Osteoblast (primary cell): ENCODE measurements around the gene GP9. TPM values are rescaled to one million over a fixed set of nuclear protein-coding genes. Genes with fewer than 3 reads are reported as not detected.

Experiments
- DNase-seq: peaks from one replicate; pipeline ENCODE4 v3.0.0; 2011; ENCODE audit warnings: low spot score, mixed read lengths; ENCODE audit not compliant: insufficient read length; ENCODE audit errors: missing footprints
- H2AFZ ChIP-seq: 2 replicates; pipeline ENCODE4 v1.6.0; 2011; ENCODE audit warnings: mild to moderate bottlenecking, low read length
- H3K27ac ChIP-seq: 2 replicates; pipeline ENCODE4 v1.5.1; 2011; ENCODE audit warnings: mild to moderate bottlenecking, low read depth, low read length, moderate library complexity
- H3K27me3 ChIP-seq: 2 replicates; pipeline ENCODE4 v1.6.0; 2012; ENCODE audit warnings: mild to moderate bottlenecking, control low read depth, inconsistent platforms, low read length, moderate library complexity; ENCODE audit not compliant: insufficient read depth
- H3K36me3 ChIP-seq: 2 replicates; pipeline ENCODE4 v1.5.1; 2011; ENCODE audit warnings: mild to moderate bottlenecking, low read length, control low read depth, moderate library complexity; ENCODE audit not compliant: insufficient read depth
- H3K4me1 ChIP-seq: 2 replicates; pipeline ENCODE4 v1.5.1; 2011; ENCODE audit warnings: mild to moderate bottlenecking, low read length, control low read depth, moderate library complexity; ENCODE audit not compliant: insufficient read depth
- H3K4me2 ChIP-seq: 2 replicates; pipeline ENCODE4 v1.6.0; 2011; ENCODE audit warnings: mild to moderate bottlenecking, low read length; ENCODE audit not compliant: insufficient read depth
- H3K4me3 ChIP-seq: fragments of 200-600 bp; sonication (generic); 3 replicates; pipeline ENCODE4 v1.5.1; 2012; ENCODE audit warnings: mild to moderate bottlenecking, low read length, inconsistent platforms; ENCODE audit not compliant: insufficient read depth
- H3K79me2 ChIP-seq: 2 replicates; pipeline ENCODE4 v1.6.0; 2012; ENCODE audit warnings: mild to moderate bottlenecking, low read length, control low read depth, inconsistent platforms; ENCODE audit not compliant: insufficient read depth
- H3K9me3 ChIP-seq: 2 replicates; pipeline ENCODE4 v1.5.1; 2011; ENCODE audit warnings: low read depth, low read length, control low read depth
- H4K20me1 ChIP-seq: 2 replicates; pipeline ENCODE4 v1.6.0; 2012; ENCODE audit warnings: mild to moderate bottlenecking, low read length, control low read depth; ENCODE audit not compliant: insufficient read depth
- total RNA-seq: library from RNA; depleted of rRNA; stranded (reverse); fragments of >200 nt; gene quantifications from 2 replicates; pipeline ENCODE4 v1.2.3, GENCODE V29; 2012
- TF ChIP-seq, protein P1 (sequence below): IDR thresholded peaks from 2 replicates; pipeline ENCODE4 v1.5.1; 2011; ENCODE audit warnings: mild to moderate bottlenecking, low read depth, low read length, moderate library complexity; ENCODE audit errors: extremely low read depth

GP9 gene
- total RNA-seq, 1 donor: not detected

DNA sequence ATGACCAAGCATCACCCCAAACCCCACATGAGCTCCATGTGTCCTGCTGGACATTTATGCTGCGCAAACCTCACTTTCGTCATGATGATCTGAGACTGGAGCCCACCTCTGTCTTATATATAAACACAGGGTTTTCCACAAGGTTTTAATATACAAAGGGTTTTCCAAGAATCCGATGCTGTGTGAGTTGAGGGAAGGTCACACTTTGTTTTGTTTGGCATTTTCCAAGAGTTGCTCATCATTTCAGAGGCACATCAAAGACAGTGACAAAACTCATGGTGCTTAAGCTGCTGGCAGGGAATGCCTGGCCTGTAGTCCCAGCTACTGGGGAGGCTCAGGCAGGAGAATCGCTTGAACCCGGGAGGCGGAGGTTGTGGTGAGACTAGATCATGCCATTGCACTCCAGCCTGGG is 39.4 kb upstream of the GP9 start:
- no peaks in the 10 kb centered on the region for H3K36me3 ChIP-seq
- peaks cover 3% of the 10 kb centered on the region for H3K4me1 ChIP-seq
- no peak overlapping the region for H3K4me2 ChIP-seq
- no peaks in the 10 kb centered on the region for H3K9me3 ChIP-seq
- H2AFZ ChIP-seq: no peak overlapping the region
- DNase-seq: peak; percentile 57
- no peak overlapping the region for H3K4me3 ChIP-seq
- H4K20me1 ChIP-seq: no peaks in the 10 kb centered on the region
- H3K79me2 ChIP-seq: no peaks in the 10 kb centered on the region
- TF ChIP-seq, protein P1, sequence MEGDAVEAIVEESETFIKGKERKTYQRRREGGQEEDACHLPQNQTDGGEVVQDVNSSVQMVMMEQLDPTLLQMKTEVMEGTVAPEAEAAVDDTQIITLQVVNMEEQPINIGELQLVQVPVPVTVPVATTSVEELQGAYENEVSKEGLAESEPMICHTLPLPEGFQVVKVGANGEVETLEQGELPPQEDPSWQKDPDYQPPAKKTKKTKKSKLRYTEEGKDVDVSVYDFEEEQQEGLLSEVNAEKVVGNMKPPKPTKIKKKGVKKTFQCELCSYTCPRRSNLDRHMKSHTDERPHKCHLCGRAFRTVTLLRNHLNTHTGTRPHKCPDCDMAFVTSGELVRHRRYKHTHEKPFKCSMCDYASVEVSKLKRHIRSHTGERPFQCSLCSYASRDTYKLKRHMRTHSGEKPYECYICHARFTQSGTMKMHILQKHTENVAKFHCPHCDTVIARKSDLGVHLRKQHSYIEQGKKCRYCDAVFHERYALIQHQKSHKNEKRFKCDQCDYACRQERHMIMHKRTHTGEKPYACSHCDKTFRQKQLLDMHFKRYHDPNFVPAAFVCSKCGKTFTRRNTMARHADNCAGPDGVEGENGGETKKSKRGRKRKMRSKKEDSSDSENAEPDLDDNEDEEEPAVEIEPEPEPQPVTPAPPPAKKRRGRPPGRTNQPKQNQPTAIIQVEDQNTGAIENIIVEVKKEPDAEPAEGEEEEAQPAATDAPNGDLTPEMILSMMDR: no peak
- peaks cover 38% of the 10 kb centered on the region for H3K27me3 ChIP-seq
- no peak overlapping the region for H3K27ac ChIP-seq

DNA sequence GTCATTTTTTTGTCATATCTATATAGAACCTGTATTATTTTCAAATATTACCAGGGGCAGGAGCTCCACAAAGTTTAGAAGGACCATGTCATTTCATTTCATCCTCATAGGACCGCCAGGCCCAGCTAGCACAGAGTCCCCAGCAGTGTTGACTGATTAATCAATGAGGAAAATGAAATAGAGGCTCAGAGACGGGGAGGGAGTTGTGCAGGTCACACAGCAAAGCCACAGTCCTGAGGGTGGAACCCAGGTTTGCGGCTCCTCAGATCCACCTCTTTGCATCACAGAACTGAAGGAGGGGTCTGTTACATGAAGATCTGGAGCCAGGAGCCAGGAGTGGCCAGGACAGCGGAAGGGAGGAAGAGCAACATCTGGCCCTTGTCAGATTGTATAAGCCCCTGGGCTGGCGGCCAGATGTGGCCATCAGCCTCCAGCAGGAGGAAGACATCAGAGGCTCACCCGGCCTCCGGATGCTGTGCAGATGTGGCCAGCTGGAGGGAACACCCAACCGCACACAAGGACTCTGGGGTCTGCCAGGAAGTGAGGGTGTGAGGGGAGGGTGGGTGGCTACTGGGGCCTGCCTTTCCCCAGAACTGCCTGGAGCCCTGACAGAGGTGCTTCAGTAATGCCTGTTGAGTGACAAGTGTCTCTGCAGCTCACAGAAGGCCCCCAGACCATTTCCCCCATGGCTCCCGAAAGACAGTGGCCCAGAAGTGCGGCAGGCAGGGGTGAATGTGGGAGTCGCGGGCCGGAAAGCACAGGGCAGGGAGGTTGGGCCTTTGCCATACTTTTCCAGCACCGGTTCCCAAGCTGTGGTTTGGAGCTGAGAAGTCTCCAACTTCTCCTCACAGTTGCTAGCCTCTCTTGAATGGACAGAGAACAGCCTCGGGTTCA is 38.2 kb upstream of the GP9 start:
- Histone ChIP-seq H3K36me3 (no peaks in the 10 kb centered on the region), H4K20me1 (no peaks in the 10 kb centered on the region), H3K9me3 (no peaks in the 10 kb centered on the region), H3K4me1 (peaks cover 3% of the 10 kb centered on the region), H3K27me3 (peaks cover 50% of the 10 kb centered on the region), H3K79me2 (no peaks in the 10 kb centered on the region), H3K27ac (no peak overlapping the region), H3K4me3 (no peak overlapping the region), H3K4me2 (no peak overlapping the region), H2AFZ (no peak overlapping the region)
- TF ChIP-seq, protein P1: no peak
- peak; percentile 45 for DNase-seq

DNA sequence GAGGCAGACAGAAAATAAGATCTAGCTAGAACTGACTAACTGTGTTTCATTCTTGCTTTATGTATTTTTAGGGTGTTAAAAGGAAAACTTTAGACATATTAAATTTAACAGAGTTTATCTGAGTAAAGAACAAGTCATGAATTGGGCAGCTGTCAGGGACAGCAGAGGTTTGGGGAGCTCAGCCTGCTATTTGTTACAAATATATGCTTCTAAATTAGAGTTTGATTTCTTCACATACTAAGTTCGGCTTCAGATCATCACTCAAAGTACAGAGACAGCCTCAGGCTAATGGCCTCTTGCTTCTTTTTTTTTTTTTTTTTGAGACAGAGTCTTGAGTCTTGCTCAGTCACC is 37.6 kb upstream of the GP9 start:
- H3K4me1 ChIP-seq: peaks cover 3% of the 10 kb centered on the region
- no peak overlapping the region for H3K27ac ChIP-seq
- H4K20me1 ChIP-seq: no peaks in the 10 kb centered on the region
- H3K9me3 ChIP-seq: no peaks in the 10 kb centered on the region
- no peaks in the 10 kb centered on the region for H3K36me3 ChIP-seq
- peaks cover 54% of the 10 kb centered on the region for H3K27me3 ChIP-seq
- no peak overlapping the region for H3K4me3 ChIP-seq
- DNase-seq: no peak
- TF ChIP-seq, protein P1: no peak
- H2AFZ ChIP-seq: no peak overlapping the region
- H3K79me2 ChIP-seq: no peaks in the 10 kb centered on the region
- H3K4me2 ChIP-seq: no peak overlapping the region

DNA sequence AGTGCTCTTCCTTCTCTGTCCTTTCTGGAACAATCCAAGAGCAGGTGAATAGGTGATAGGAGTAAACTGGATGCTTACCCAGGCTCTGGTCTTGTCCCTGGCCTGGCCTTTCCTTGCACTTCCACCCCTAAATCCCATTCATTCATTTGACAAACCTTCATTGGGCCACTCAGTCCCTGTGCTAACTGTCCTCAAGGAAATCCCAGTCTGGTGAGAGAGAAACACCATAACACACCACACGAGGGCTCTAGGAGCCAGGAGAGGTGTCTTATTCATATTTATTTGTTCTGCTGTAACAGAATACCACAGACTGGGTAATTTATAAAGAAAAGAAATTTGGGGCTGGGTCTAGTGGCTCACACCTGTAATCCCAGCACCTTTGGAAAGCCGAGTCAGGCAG is 36.7 kb upstream of the GP9 start:
- Histone ChIP-seq H2AFZ (no peak overlapping the region), H3K27me3 (peaks cover 54% of the 10 kb centered on the region), H3K4me2 (no peak overlapping the region), H3K79me2 (no peaks in the 10 kb centered on the region), H3K36me3 (no peaks in the 10 kb centered on the region), H3K4me3 (no peak overlapping the region), H3K27ac (no peak overlapping the region), H3K4me1 (peaks cover 3% of the 10 kb centered on the region), H3K9me3 (no peaks in the 10 kb centered on the region), H4K20me1 (no peaks in the 10 kb centered on the region)
- TF ChIP-seq, protein P1: peak; percentile 39
- DNase-seq: peak; percentile 91
